ENCODE data around the gene SLC35G6.
"Not testable (repeated sequence)": the region's sequence is repeated elsewhere in the genome, so short reads cannot be mapped to it uniquely, and the experiment has no call there.

SLC35G6 gene

DNA sequence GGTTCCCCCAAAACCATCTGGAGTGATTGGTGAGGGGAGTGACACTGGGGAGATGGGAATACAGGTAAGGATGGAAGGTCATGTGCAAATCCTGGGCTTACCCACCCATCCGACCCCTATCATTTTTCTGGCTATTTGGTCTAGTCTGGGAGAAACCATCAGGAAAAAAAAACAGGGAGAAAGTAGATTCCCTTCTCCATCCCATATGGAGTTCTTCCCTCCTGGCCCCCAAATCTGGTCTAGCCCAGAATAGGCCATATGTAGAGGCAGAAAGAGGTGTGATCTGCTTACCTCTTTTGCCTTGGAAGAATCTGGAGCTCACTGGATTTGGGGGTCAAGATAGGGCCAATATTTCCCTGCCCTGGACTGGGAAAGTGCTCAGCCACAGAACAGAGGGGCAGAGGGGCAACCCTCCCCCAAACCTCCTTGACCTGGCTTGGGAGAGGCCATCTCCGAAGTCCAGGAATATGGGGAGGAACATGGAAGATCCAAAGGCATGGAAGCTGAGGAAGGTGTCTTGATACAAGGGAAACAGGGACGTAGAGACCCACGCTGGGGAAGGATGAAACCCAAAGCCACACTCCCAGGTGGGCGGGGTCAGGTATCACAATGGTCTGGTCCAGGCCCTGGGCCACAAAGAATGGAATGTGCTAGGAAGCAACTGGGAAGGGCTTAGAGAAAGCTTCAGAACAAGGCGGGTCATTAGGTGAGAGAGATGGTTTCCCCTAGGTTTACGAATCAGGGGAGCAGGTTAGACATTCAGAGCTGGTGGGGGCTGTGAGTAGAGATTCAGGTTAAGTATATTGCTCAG is 20.2 kb upstream of the SLC35G6 start:
- DNase-seq (ENCODE audit: low spot score): no peak

- DNase-seq (ENCODE audit: low spot score): no peak
These were observed 18.5 kb upstream of the SLC35G6 start for GRCh38 chr17:7462474-7463371.

- no peak for DNase-seq (ENCODE audit: low spot score)
These were observed 17.8 kb upstream of the SLC35G6 start for GRCh38 chr17:7463372-7463846.

DNA sequence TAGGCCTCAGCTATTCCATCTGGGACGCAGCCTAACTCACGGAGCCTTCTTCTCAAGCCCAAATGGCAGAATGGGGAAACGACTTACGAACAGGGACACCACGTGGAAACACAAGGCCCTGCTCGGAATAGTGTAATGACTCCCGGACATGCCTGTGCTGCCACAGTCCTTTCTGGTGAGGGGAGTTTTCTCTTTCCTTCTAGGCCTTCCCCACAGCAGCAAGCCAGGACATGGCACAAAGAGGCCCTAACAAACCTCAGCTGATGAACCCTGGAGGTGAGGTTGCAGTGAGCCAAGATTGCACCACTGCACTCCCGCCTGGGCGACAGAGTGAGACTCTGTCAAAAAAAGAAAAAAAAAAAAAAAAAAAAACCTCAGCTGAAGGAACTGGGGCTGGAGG is 17.2 kb upstream of the SLC35G6 start:
- no peak for DNase-seq (ENCODE audit: low spot score)

DNA sequence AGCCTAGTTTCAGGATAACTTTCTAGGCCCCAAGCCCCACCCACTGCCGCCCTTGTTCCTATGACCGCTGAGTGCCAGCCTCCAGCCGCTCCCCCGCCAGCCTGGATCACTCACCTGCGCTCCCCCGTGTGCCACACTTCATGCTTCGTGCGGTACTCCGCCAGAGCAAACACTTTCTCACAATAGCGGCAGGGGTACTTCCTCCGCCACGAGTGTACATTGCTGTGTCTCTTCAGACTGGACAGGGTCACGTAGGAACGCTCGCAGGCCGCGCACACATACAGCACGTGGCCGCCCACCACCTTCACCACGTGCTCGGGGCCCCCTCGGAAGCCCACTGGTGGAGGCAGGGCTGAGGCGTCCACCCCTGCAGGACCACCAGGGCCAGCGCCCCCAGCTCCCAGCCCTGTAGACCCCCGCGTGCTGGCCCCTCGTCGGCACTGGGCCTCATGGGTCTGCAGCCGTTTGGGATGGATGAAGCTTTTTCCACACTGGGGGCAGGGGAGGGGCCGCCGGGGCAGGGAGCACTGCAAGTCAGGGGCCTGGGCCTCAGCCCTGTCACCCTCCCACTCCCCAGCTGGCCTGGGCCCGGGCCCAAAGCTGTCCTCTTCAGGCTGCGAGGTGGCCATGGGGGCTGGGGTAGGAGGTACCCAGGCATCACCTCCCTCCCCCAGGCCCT is 15.5 kb upstream of the SLC35G6 start:
- DNase-seq (ENCODE audit: low spot score): no peak

- no peak for DNase-seq (ENCODE audit: low spot score)
These were observed 15.0 kb upstream of the SLC35G6 start for GRCh38 chr17:7466318-7466638.

DNA sequence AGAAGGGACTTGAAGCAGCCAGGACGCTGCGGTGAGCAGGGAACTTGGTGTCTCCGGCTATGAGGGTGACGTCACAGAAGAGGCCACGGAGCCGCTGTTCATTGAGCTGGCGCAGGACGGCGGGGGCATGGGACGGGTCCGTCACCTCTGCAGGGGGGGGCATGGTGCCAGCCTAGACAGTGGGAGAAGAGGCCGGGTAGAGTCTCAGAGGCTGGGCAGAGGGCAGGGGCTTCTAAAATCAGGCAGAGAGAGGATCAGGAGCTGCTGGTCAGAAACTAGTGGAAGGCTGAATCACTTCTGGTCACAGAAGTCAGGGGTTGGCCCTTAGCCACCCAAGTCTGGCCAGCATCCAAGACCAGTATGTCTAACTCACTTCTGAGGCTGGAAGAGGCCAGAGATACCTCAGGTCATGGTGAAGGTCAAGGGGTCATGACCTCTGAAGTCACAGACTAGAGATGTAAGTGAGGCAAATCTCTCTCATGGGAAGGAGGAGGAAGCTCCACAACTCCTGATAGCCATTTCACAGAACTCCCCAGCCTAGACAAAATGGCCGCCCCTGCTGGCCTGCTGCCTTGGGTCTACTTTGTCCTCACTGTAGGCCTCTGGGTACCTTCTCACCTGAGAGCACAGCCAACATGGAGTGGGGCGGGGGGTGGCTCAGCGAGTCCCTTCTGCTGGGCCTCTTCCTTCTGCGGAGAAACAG is 14.5 kb upstream of the SLC35G6 start:
- peak; percentile 64 for DNase-seq (ENCODE audit: low spot score)

- DNase-seq (ENCODE audit: low spot score): no peak
These were observed 13.7 kb upstream of the SLC35G6 start for GRCh38 chr17:7467498-7467897.

- DNase-seq (ENCODE audit: low spot score): no peak
These were observed 13.0 kb upstream of the SLC35G6 start for GRCh38 chr17:7468290-7468689.

DNA sequence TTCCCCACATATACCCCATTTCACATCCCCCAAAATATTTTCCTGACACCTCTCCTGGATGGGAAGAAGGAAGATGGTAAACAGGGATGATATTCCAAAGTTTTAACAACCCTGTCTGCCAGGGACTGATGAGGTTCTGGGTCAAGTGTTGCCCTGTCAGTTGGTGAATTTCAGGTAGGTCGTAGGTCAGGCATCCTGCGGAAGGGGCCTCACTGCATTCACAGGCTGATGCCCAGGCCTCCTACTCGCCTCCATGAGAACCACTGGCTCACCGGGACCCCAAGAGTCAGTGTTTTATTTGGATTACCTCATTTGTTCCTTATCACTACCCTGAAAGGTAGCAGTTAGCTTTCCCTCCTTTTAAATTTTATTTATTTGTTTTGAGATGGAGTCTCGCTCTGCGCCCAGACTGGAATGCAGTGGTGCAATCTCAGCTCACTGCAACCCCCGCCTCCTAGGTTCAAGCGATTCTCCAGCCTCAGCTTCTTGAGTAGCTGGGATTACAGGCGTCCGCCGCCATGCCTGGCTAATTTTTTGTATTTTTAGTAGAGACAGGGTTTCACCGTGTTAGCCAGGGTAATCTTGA is 12.3 kb upstream of the SLC35G6 start:
- DNase-seq (ENCODE audit: low spot score): no peak

GRCh38 chr17:7469843-7470242 is 11.4 kb upstream of the SLC35G6 start:
- not testable (repeated sequence) for DNase-seq (ENCODE audit: low spot score)

DNA sequence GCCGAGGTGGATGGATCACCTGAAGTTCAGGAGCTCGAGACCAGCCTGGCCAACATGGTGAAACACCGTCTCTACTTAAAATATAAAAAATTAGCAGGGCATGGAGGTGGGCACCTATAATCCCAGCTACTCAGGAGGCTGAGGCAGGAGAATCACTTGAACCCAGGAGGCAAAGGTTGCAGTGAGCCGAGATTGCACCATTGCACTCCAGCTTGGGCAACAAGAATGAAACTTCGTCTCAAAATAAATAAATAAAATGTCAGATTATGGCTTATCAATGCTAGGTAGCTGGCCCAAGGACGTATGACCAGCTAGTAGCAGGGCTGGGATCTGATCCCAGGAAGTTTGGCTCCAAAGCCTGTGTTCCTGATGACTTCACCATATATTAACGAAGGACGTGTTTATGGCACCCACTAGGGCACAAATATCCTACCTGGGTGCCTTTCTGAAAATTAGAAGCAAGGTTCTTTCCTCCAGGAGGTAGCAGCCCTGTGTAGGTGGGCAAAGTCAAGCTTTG is 10.7 kb upstream of the SLC35G6 start:
- not testable (repeated sequence) for DNase-seq (ENCODE audit: low spot score)

DNA sequence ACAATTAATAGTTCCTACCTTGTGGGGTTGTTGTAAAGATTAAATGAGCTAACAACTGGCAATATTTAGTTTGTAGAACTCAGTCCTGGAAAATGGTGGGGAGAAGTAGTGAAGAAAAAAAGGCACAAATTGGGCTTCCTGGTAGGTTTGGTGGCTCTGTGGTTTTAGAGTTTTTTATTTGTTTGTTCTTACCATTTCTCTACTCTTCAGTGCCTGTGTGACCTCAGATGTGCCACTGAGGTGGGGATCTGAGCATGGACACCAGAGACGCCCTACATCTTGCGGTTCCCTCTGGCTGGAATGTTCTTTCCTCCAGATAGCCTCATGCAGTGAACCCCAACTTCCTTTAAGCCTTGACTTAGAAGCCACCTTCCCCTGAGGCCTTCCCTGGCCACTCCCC is 9.5 kb upstream of the SLC35G6 start:
- no peak for DNase-seq (ENCODE audit: low spot score)

DNA sequence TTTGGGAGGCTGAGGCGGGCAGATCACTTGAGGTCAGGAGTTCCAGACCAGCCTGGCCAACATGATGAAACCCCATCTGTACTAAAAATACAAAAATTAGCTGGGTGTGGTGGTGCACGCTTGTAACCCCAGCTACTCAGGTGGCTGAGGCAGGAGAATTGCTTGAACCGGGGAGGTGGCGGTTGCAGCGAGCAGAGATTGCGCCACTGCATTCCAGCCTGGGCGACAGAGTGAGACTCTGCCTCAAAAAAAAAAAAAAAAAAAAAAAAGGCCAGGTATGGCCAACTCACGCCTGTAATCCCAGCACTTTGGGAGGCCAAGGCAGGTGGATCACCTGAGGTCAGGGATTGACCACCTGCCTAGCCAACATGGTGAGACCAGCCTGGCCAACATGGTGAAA is 6.5 kb upstream of the SLC35G6 start:
- not testable (repeated sequence) for DNase-seq (ENCODE audit: low spot score)

- DNase-seq (ENCODE audit: low spot score): no peak
These were observed 5.4 kb upstream of the SLC35G6 start for GRCh38 chr17:7475764-7476422.

- peak; percentile 71 for DNase-seq (ENCODE audit: low spot score)
These were observed 4.8 kb upstream of the SLC35G6 start for GRCh38 chr17:7476494-7476893.

GRCh38 chr17:7476951-7477350 is 4.3 kb upstream of the SLC35G6 start:
- DNase-seq (ENCODE audit: low spot score): no peak

DNA sequence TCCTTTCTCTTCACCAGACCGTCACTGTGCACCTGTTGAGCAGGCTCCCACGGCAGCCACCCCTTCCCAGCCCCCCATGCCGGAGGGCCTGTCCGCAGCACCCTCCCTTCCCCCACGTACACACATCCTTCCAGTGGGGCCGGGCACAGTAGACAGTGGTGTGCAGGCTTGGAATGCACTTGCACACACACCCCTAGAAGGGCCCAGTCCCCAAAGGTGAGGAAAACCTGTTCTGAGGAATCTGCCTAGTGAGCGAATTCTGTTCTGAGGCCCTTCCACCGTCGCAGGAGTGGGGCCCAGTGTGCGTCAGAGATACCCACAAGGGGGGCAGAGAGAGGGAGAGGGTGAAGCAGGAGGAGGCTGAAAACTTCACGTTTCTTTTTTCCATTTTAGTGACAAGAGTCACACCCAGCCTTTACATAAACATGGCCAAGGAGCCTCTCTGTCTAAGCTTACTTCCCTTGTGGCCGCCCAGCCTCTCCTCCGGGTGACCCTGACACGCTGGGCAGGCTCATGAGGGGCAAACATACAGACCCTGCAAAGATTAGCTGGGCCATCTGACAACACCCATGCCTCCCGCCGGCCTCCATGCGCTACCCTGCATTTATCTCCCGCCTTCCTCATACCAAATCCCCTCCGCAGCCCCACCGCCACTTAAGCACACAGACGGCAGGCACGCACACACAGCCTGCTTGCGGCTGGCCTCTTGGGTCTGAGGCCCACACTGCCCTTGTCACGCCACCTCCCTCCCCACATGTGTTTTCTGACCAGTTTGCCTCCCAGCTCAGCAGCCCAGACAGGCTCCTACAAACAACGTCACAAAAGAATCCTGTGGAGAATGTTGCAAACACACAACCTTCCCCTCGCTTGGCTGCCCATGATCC is 3.6 kb upstream of the SLC35G6 start:
- DNase-seq (ENCODE audit: low spot score): peak; percentile 60

DNA sequence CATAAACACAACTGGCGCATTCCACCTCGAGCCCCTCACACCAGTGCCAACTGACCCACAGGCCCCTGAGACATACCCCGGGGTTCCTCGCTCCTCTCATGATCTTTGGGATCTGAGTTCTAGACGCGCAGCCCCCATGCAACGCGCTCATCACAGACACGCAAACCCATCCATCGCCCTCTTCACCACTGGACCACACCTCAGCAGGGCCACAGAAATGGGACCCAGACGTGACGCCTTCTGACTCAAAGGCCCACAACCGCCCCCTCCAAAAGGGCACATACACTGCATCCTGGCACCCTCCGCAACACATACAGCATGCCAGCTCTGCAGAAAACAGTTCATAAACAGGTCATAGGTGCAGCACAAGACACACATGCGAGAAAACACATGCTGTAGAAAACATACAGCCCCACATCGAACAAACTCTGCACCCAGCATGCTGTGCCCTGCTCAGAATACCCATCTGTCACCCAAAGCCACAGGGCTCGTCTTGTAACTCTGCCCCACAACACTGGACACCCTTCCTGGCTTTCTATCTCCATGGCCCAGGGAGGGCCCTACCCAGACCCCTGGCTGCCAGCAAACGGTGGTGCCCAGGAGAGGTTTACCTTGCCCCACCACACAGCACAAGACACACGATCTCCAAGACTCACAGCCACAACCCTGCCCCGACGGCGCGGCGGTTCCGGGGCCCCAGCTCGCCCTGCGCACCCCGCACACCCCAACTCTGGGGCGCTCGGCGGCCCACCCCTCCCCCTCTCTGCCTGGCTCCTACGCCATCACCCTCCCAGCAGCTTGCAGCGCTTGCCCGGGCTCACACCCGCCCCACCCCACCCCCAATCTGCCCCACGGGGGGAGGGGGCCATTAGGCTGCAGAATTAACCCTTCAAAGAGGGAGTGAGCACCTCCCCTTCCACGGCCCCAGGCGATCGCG is 2.7 kb upstream of the SLC35G6 start:
- peak; percentile 35 for DNase-seq (ENCODE audit: low spot score)

Data from kidney tubule cell (primary cell).